Calu3 (cell line): ENCODE measurements around the gene CEP192. TPM values are rescaled to one million over a fixed set of nuclear protein-coding genes. Genes with fewer than 3 reads are reported as not detected.

Experiments used
- BruUV-seq: library from RNA; stranded (reverse); fragments of 400-500 nt; replicated peaks from 2 replicates; lab custom pipeline; 2021; lab: Mats Ljungman, UMichigan
- CTCF ChIA-PET: fragments of 300-600 bp; sonication (Branson Sonifier 250); formaldehyde crosslinking; loops from one replicate; lab custom pipeline; 2022; ENCODE audit warnings: antibody characterized with exemption; lab: Charles Lee
- DNase-seq: peaks from one replicate; pipeline ENCODE4 v3.0.0; 2022
- H3K27ac Mint-ChIP-seq: one replicate; pipeline ENCODE4 v1.8.0; 2022; ENCODE audit warnings: mixed read lengths; ENCODE audit not compliant: unreplicated experiment
- H3K27me3 Mint-ChIP-seq: one replicate; pipeline ENCODE4 v1.8.0; 2022; ENCODE audit warnings: mixed read lengths; ENCODE audit not compliant: unreplicated experiment
- H3K36me3 Mint-ChIP-seq: one replicate; pipeline ENCODE4 v1.8.0; 2022; ENCODE audit warnings: mild to moderate bottlenecking, moderate library complexity, mixed read lengths; ENCODE audit not compliant: insufficient read depth, unreplicated experiment
- H3K4me1 Mint-ChIP-seq: one replicate; pipeline ENCODE4 v1.8.0; 2022; ENCODE audit warnings: mild to moderate bottlenecking, low read depth, mixed read lengths; ENCODE audit not compliant: unreplicated experiment
- H3K4me3 Mint-ChIP-seq: one replicate; pipeline ENCODE4 v1.8.0; 2022; ENCODE audit warnings: mild to moderate bottlenecking, low read depth, moderate library complexity, mixed read lengths; ENCODE audit not compliant: unreplicated experiment
- H3K9me3 Mint-ChIP-seq: one replicate; pipeline ENCODE4 v1.8.0; 2022; ENCODE audit warnings: low read depth, mixed read lengths; ENCODE audit not compliant: unreplicated experiment
- CTCF ChIP-seq: fragments of 200-600 bp; IDR thresholded peaks from one replicate; pipeline ENCODE4 v1.8.0; 2022; ENCODE audit warnings: antibody characterized with exemption; ENCODE audit not compliant: unreplicated experiment
- intact Hi-C: fragments of 100-400 bp; cut with micrococcal nuclease; formaldehyde crosslinking; loops from one replicate; pipeline ENCODE4 v1.10.0; 2022; ENCODE audit not compliant: unreplicated experiment
- total RNA-seq: library from RNA; stranded (reverse); gene quantifications from 2 replicates; pipeline ENCODE4 v1.2.3, GENCODE V29; 2022

The CEP192 gene
- total RNA-seq, 1 experiment from 2014 or later: 39.2 TPM

- peaks cover 49% of the 10 kb centered on the region for H3K27me3 Mint-ChIP-seq
- H3K27ac Mint-ChIP-seq: no peak overlapping the region
- DNase-seq: peak; percentile 58
- TF ChIP-seq CTCF: peak; percentile 74
- intact Hi-C loops: loop anchor here (1.0 to 5.0 kb wide), 2 partner anchors 20 to 432 kb away; no protein-coding TSS in a partner anchor
- no peaks in the 10 kb centered on the region for H3K36me3 Mint-ChIP-seq
- H3K9me3 Mint-ChIP-seq: no peaks in the 10 kb centered on the region
- no TSS peak for BruUV-seq
- no peaks in the 10 kb centered on the region for H3K4me1 Mint-ChIP-seq
- CTCF ChIA-PET: interaction anchor here (1.0 to 1.1 kb wide), 6 partner anchors 20 to 412 kb away, joined by 3 to 11 read pairs (median 5); no protein-coding TSS in a partner anchor
- H3K4me3 Mint-ChIP-seq: no peak overlapping the region
Measured at GRCh38 chr18:13159579-13159978, 168.4 kb downstream of the CEP192 start.

- BruUV-seq: no TSS peak
- CTCF ChIA-PET: interaction anchor here (0.6 kb wide), 1 partner anchor 213 kb away, joined by 3 read pairs; no protein-coding TSS in a partner anchor
- TF ChIP-seq CTCF: no peak
- no peak overlapping the region for H3K4me3 Mint-ChIP-seq
- no peak for DNase-seq
- H3K27me3 Mint-ChIP-seq: peaks cover 67% of the 10 kb centered on the region
- H3K9me3 Mint-ChIP-seq: no peaks in the 10 kb centered on the region
- H3K27ac Mint-ChIP-seq: no peak overlapping the region
- no peaks in the 10 kb centered on the region for H3K4me1 Mint-ChIP-seq
- H3K36me3 Mint-ChIP-seq: no peaks in the 10 kb centered on the region
- intact Hi-C loops: no loop called here
Measured at GRCh38 chr18:13161276-13161899, 170.2 kb downstream of the CEP192 start.

- Mint-ChIP-seq H3K27me3 (peaks cover 87% of the 10 kb centered on the region), H3K27ac (no peak overlapping the region), H3K4me3 (no peak overlapping the region), H3K9me3 (no peaks in the 10 kb centered on the region), H3K4me1 (no peaks in the 10 kb centered on the region), H3K36me3 (no peaks in the 10 kb centered on the region)
- TF ChIP-seq CTCF: no peak
- DNase-seq: no peak
- no TSS peak for BruUV-seq
- CTCF ChIA-PET: no interaction called here
- intact Hi-C loops: no loop called here
Measured at GRCh38 chr18:13163167-13163927, 172.2 kb downstream of the CEP192 start.

DNA sequence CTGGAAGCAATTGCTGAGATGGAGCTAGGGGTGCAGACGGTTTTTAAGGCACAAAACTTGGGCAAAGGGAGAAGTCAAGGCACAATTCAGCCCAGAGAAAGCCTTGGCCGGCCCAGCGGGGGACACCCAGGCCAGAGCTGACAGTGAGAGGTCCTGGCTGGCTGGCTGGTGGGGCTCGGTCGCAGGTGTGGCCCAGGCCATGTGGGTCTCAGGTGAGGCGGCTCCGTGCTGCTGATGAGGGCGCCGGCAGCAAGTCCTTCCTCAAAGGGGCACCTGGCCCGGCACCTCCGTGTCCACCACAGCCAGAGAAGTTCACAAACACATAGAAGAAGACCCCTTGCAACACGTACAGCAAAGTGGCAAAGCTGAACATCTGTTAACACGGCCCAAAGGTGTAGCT is 173.2 kb downstream of the CEP192 start:
- Mint-ChIP-seq H3K27ac (no peak overlapping the region), H3K4me1 (no peaks in the 10 kb centered on the region), H3K36me3 (no peaks in the 10 kb centered on the region), H3K4me3 (no peak overlapping the region), H3K9me3 (no peaks in the 10 kb centered on the region), H3K27me3 (peaks cover 97% of the 10 kb centered on the region)
- TF ChIP-seq CTCF: no peak
- BruUV-seq: no TSS peak
- no peak for DNase-seq
- CTCF ChIA-PET: no interaction called here
- intact Hi-C loops: no loop called here
